Uterus (tissue), 4 donors: ENCODE data around the gene GLI1. TPM values are rescaled to one million over a fixed set of nuclear protein-coding genes. Genes with fewer than 3 reads are reported as not detected.

ENCODE experiments used
- DNase-seq, 2 donors: peaks; one replicate each; pipeline ENCODE4 v3.0.0-alpha.2; 2019 to 2020
- H3K27ac ChIP-seq, 2 donors: fragments of 200-600 bp; sonication (generic); 1 replicate in 1 of 2; 2 replicates in 1 of 2; pipeline ENCODE4 v1.5.1; 2016 to 2018
- H3K27me3 ChIP-seq, 2 donors: fragments of 200-600 bp; sonication (generic); one replicate each; pipeline ENCODE4 v1.5.1; 2018 to 2019; ENCODE audit warnings: control low read depth in 1 of 2
- H3K36me3 ChIP-seq, 2 donors: fragments of 200-600 bp; sonication (generic); one replicate each; pipeline ENCODE4 v1.5.1; 2019; ENCODE audit warnings: control low read depth in 1 of 2
- H3K4me1 ChIP-seq, 2 donors: fragments of 200-600 bp; sonication (generic); one replicate each; pipeline ENCODE4 v1.5.1; 2018 to 2019; ENCODE audit warnings: control low read depth in 1 of 2
- H3K4me3 ChIP-seq, 2 donors: fragments of 200-600 bp; sonication (generic); 1 replicate in 1 of 2; 2 replicates in 1 of 2; pipeline ENCODE4 v1.5.1; 2018 to 2019; ENCODE audit warnings: mild to moderate bottlenecking in 1 of 2
- H3K9me3 ChIP-seq, 2 donors: fragments of 200-600 bp; sonication (generic); one replicate each; pipeline ENCODE4 v1.5.1; 2019; ENCODE audit warnings: control low read depth in 1 of 2
- CTCF ChIP-seq, 4 experiments: fragments of 200-600 bp in 2 of 4; fragments of 450-650 bp in 2 of 4; sonication (generic) in 2 of 4; IDR thresholded peaks; one replicate each; pipeline ENCODE4 v1.5.1; 2016 to 2019; ENCODE audit warnings: antibody characterized with exemption in 4 of 4, mild to moderate bottlenecking in 2 of 4, moderate library complexity in 1 of 4
- POLR2A ChIP-seq, 2 donors: fragments of 450-650 bp; IDR thresholded peaks; one replicate each; pipeline ENCODE4 v1.6.1; 2016; ENCODE audit warnings: antibody characterized with exemption in 2 of 2, mild to moderate bottlenecking in 1 of 2, moderate library complexity in 1 of 2
- intact Hi-C: fragments of 100-400 bp; cut with DNase I; formaldehyde crosslinking; loops from one replicate; pipeline ENCODE4 v1.15.1; 2023; ENCODE audit warnings: low total_unique reads
- total RNA-seq, 4 donors: library from RNA; depleted of rRNA in 3 of 4; stranded (reverse); fragments of >200 nt in 3 of 4; gene quantifications; one replicate each; pipeline versions ENCODE4 v1.1.0 to v1.2.4, GENCODE V29; 2014 to 2023
- donor health status: DM: yes; HTN: yes; CAD: no.

The GLI1 gene
- total RNA-seq, 4 donors from 2014 or later: 6.1 to 6.6 TPM; not detected in 2

GRCh38 chr12:57479043-57479375 is 19.4 kb downstream of the GLI1 start:
- H3K4me1 ChIP-seq: peaks cover 0 to 13% of the 10 kb centered on the region in 2 donors
- H3K9me3 ChIP-seq: no peaks in the 10 kb centered on the region
- intact Hi-C loops: no loop called here
- H3K36me3 ChIP-seq: no peaks in the 10 kb centered on the region
- peaks cover 8 to 19% of the 10 kb centered on the region in 2 donors for H3K27me3 ChIP-seq
- H3K4me3 ChIP-seq: no peak overlapping the region
- TF ChIP-seq POLR2A (IDR thresholded peaks at IDR 0.05) (no peak), CTCF (IDR thresholded peaks at IDR 0.05) (no peak)
- peak overlapping the region in 1 of 2 donors; percentile 41 for H3K27ac ChIP-seq
- no peak for DNase-seq

DNA sequence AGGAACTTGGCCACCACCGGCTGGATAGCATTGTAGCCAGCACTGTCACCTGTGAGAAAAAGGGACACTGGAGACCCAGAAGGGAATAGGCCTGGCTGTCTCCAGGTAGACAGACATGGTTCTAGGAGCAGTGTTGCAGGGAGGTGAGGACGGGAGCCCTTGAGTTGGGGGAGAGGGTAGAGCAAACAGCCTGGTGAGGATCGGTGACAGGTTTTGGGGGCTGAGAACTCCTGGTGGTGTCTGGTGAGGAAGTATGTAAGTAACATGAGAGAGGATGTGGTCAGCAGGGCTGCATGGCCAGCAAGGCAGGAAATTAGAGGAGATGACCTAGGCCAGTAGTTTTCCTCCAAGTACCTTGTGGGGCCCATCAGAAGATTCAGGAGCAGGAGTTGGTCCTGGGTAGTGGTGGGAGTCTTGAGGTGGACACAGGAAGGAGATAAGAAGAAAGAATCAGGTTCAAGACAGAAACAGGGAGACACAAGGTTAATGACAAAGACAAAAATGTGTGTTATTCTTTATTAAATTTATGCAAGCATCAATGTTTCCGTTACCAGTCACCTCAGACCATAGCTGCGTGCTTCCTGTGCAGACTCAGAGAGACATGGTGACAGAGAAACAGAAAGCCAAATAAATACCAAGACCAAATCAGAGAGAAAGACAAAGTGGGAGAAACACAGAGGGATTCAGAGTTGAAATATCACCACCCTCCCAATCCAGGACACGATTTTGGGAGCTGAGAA is 20.0 kb downstream of the GLI1 start, which contains the start of gene ARHGAP9:
TSS of gene ARHGAP9 (minus strand) at position 491 of the 740 bp plus-strand sequence. CDS start at position 31, 460 bp downstream.
- intact Hi-C loops: no loop called here
- Histone ChIP-seq H3K27ac (peak within 1 kb of the TSS in 1 of 2 donors; percentile 41), H3K27me3 (peaks cover 8 to 13% of the 10 kb centered on the region in 2 donors), H3K4me1 (peaks cover 0 to 13% of the 10 kb centered on the region in 2 donors), H3K36me3 (no peaks in the 10 kb centered on the region), H3K4me3 (no peak within 1 kb of the TSS), H3K9me3 (no peaks in the 10 kb centered on the region)
- no peak for TF ChIP-seq CTCF (IDR thresholded peaks at IDR 0.05)
- TF ChIP-seq POLR2A (IDR thresholded peaks at IDR 0.05): no peak
- no peak for DNase-seq

DNA sequence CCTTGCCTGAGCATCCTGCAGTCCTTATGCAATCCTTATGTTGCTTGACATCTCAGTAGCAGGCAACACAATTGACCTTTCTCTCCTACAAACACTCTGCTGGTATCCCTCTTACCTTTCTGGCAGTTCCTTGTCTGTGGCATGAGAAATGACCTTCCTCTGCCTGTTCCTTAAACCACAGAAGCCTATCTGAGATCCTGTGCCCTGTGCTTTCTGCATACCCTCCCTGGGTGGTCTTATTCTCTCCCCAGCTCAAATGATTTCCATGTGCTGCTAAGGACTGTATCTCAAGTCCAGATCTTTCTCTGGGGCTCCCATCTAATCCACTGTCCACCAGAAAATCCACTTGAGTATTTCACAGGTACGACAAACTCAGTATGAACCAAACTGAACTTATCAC is 22.1 kb downstream of the GLI1 start:
- TF ChIP-seq POLR2A (IDR thresholded peaks at IDR 0.05): no peak
- no peak for TF ChIP-seq CTCF (IDR thresholded peaks at IDR 0.05)
- H3K9me3 ChIP-seq: no peaks in the 10 kb centered on the region
- H3K4me3 ChIP-seq: no peak overlapping the region
- no peak overlapping the region for H3K27ac ChIP-seq
- intact Hi-C loops: no loop called here
- H3K36me3 ChIP-seq: no peaks in the 10 kb centered on the region
- peaks cover 0 to under 1% of the 10 kb centered on the region in 2 donors for H3K27me3 ChIP-seq
- DNase-seq: no peak
- no peaks in the 10 kb centered on the region for H3K4me1 ChIP-seq

DNA sequence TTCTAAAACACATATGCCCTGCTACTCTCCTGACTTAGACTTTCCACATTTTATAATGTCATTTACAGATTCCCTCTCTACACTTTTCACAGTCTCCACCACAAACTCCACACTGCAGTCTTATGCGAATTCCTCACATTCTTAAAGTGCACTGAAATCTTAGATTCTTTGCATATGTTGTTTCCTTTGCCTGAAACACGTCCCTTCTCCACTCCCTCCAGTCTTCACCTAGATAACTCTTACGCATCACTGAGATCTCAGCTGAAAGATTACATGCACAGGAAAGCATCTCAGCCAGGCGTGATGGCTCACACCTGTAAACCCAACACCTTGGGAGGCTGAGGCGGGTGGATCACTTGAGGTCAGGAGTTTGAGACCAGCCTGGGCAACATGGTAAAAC is 23.9 kb downstream of the GLI1 start:
- intact Hi-C loops: no loop called here

More for the DNA sequence above, 23.9 kb downstream of the GLI1 start:
- H3K4me3 ChIP-seq: no peak overlapping the region
- H3K36me3 ChIP-seq: no peaks in the 10 kb centered on the region
- TF ChIP-seq CTCF (IDR thresholded peaks at IDR 0.05) (no peak), POLR2A (IDR thresholded peaks at IDR 0.05) (no peak)
- H3K27ac ChIP-seq: no peak overlapping the region
- H3K9me3 ChIP-seq: no peaks in the 10 kb centered on the region
- no peak for DNase-seq
- H3K27me3 ChIP-seq: no peaks in the 10 kb centered on the region
- no peaks in the 10 kb centered on the region for H3K4me1 ChIP-seq
